H4 (cell line): Measurements from ENCODE around the gene LAMC2. TPM values are rescaled to one million over a fixed set of nuclear protein-coding genes. Genes with fewer than 3 reads are reported as not detected.

ENCODE experiments used
- DNase-seq: peaks from one replicate; pipeline ENCODE4 v3.0.0-alpha.2; 2015; ENCODE audit warnings: low spot score
- total RNA-seq: library from RNA; depleted of rRNA; stranded (reverse); fragments of >200 nt; shearing (Covaris generic); gene quantifications from 2 replicates; pipeline ENCODE4 v1.2.3, GENCODE V29; 2014

Gene LAMC2
- total RNA-seq, 1 experiment from 2014 or later = 0.10 TPM

GRCh38 chr1:183168308-183168707 lies 17.8 kb upstream of the LAMC2 start:
- DNase-seq = no peak

GRCh38 chr1:183173828-183174227 lies 12.2 kb upstream of the LAMC2 start:
- DNase-seq = no peak

GRCh38 chr1:183175631-183176030 lies 10.4 kb upstream of the LAMC2 start:
- no peak for DNase-seq

GRCh38 chr1:183178545-183178944 lies 7.5 kb upstream of the LAMC2 start:
- no peak for DNase-seq

GRCh38 chr1:183179033-183179432 lies 7.0 kb upstream of the LAMC2 start:
- no peak for DNase-seq

GRCh38 chr1:183180218-183180617 lies 5.8 kb upstream of the LAMC2 start:
- DNase-seq = peak; percentile 88

GRCh38 chr1:183180634-183181056 lies 5.4 kb upstream of the LAMC2 start:
- peak; percentile 81 for DNase-seq

- no peak for DNase-seq
Measured at GRCh38 chr1:183186841-183187240, 777 bp downstream of the LAMC2 start.

- DNase-seq = no peak
Measured at GRCh38 chr1:183188240-183188639, 2.2 kb downstream of the LAMC2 start.

GRCh38 chr1:183191833-183192232 lies 5.8 kb downstream of the LAMC2 start:
- peak; percentile 15 for DNase-seq

- DNase-seq = no peak
Measured at GRCh38 chr1:183193963-183194525, 8.0 kb downstream of the LAMC2 start.

GRCh38 chr1:183194527-183195141 lies 8.6 kb downstream of the LAMC2 start:
- no peak for DNase-seq

- DNase-seq = no peak
Measured at GRCh38 chr1:183195142-183195574, 9.1 kb downstream of the LAMC2 start.

GRCh38 chr1:183197762-183198161 lies 11.7 kb downstream of the LAMC2 start:
- DNase-seq = no peak

- no peak for DNase-seq
Measured at GRCh38 chr1:183198463-183198862, 12.4 kb downstream of the LAMC2 start.

GRCh38 chr1:183199304-183199703 lies 13.2 kb downstream of the LAMC2 start:
- no peak for DNase-seq

- no peak for DNase-seq
Measured at GRCh38 chr1:183200451-183200850, 14.4 kb downstream of the LAMC2 start.

- DNase-seq = no peak
Measured at GRCh38 chr1:183203094-183203493, 17.0 kb downstream of the LAMC2 start.

- DNase-seq = no peak
Measured at GRCh38 chr1:183205196-183205781, 19.2 kb downstream of the LAMC2 start.

- DNase-seq = no peak
Measured at GRCh38 chr1:183206538-183207122, 20.6 kb downstream of the LAMC2 start.

GRCh38 chr1:183209533-183210158 lies 23.6 kb downstream of the LAMC2 start:
- DNase-seq = peak; percentile 58

GRCh38 chr1:183210681-183211080 lies 24.6 kb downstream of the LAMC2 start:
- DNase-seq = no peak

GRCh38 chr1:183212870-183213269 lies 26.8 kb downstream of the LAMC2 start:
- no peak for DNase-seq
